HG03558 (cell line): Measurements from ENCODE around the gene VARS2.
"Not testable (repeated sequence)": the region's sequence is repeated elsewhere in the genome, so short reads cannot be mapped to it uniquely, and the experiment has no call there.

Experiments used
- ATAC-seq: cut with Tn5 transposase; IDR thresholded peaks from one replicate; pipeline ENCODE4 v1.9.1; 2021; ENCODE audit warnings: moderate number of reproducible peaks; ENCODE audit not compliant: unreplicated experiment; ENCODE audit errors: extremely low read depth

VARS2 gene

GRCh38 chr6:30954631-30955366 lies 40.8 kb downstream of the VARS2 start:
- no peak for ATAC-seq

GRCh38 chr6:30955367-30956042 lies 41.5 kb downstream of the VARS2 start:
- ATAC-seq = no peak

GRCh38 chr6:30957716-30958115 lies 43.7 kb downstream of the VARS2 start:
- ATAC-seq = no peak

- no peak for ATAC-seq
Measured at GRCh38 chr6:30960907-30961673, 47.1 kb downstream of the VARS2 start.

GRCh38 chr6:30962716-30963115 lies 48.7 kb downstream of the VARS2 start:
- no peak for ATAC-seq

- no peak for ATAC-seq
Measured at GRCh38 chr6:30963641-30964040, 49.6 kb downstream of the VARS2 start.

- no peak for ATAC-seq
Measured at GRCh38 chr6:30964075-30964474, 50.0 kb downstream of the VARS2 start.

GRCh38 chr6:30965140-30965601 lies 51.1 kb downstream of the VARS2 start:
- no peak for ATAC-seq

- no peak for ATAC-seq
Measured at GRCh38 chr6:30966154-30966553, 52.1 kb downstream of the VARS2 start.

GRCh38 chr6:30969171-30969570 lies 55.1 kb downstream of the VARS2 start:
- ATAC-seq = not testable (repeated sequence)

GRCh38 chr6:30970946-30971345 lies 56.9 kb downstream of the VARS2 start:
- no peak for ATAC-seq

GRCh38 chr6:30972816-30973215 lies 58.8 kb downstream of the VARS2 start:
- ATAC-seq = no peak

GRCh38 chr6:30974490-30975252 lies 60.6 kb downstream of the VARS2 start:
- ATAC-seq = no peak
